GM12873 (cell line): Measurements from ENCODE around the gene KREMEN1.

Source experiments
- CTCF ChIP-seq: IDR thresholded peaks from 2 replicates; pipeline ENCODE4 v1.5.1; 2012; ENCODE audit warnings: low read depth, mild to moderate bottlenecking, moderate library complexity, low read length, control low read depth; ENCODE audit not compliant: insufficient read depth; ENCODE audit errors: missing control alignments

The KREMEN1 gene

GRCh38 chr22:29030618-29031226 lies 42.1 kb upstream of the KREMEN1 start:
- TF ChIP-seq CTCF: no peak

GRCh38 chr22:29031227-29032011 lies 41.4 kb upstream of the KREMEN1 start:
- TF ChIP-seq CTCF: no peak

GRCh38 chr22:29032014-29032475 lies 40.8 kb upstream of the KREMEN1 start:
- no peak for TF ChIP-seq CTCF

GRCh38 chr22:29032584-29032983 lies 40.3 kb upstream of the KREMEN1 start:
- no peak for TF ChIP-seq CTCF

- TF ChIP-seq CTCF: no peak
Measured at GRCh38 chr22:29037340-29037932, 35.4 kb upstream of the KREMEN1 start.

- no peak for TF ChIP-seq CTCF
Measured at GRCh38 chr22:29039148-29039547, 33.7 kb upstream of the KREMEN1 start.
